T-cell (primary cell): Measurements from ENCODE around the gene KCNA2. TPM values are rescaled to one million over a fixed set of nuclear protein-coding genes. Genes with fewer than 3 reads are reported as not detected.
A peak's percentile ranks its signal among the peaks of the same experiment; 100 is the strongest.

Source experiments
- ATAC-seq, 4 experiments: fragments of 200-7000 bp in 3 of 4; fragments of 150-1000 bp in 1 of 4; cut with Tn5 transposase; replicated peaks in 1 of 4; 1 replicate in 3 of 4; 2 replicates in 1 of 4; pipeline ENCODE4 v1.10.0; 2021; ENCODE audit warnings: moderate library complexity in 3 of 4, mild to moderate bottlenecking in 2 of 4, moderate number of reproducible peaks in 1 of 4
- CTCF ChIA-PET, 2 donors: fragments of 300-600 bp; sonication (Branson Sonifier 250); formaldehyde crosslinking; loops; one replicate each; lab custom pipeline; 2022; ENCODE audit warnings: antibody characterized with exemption in 2 of 2; lab: Charles Lee
- POLR2A ChIA-PET, 2 donors: fragments of 300-600 bp; sonication (Branson Sonifier 250); formaldehyde crosslinking; loops; one replicate each; lab custom pipeline; 2022; ENCODE audit warnings: antibody characterized with exemption in 2 of 2; lab: Charles Lee
- DNase-seq, 35 experiments: peaks; one replicate each; pipeline versions ENCODE4 v3.0.0 to v3.0.0-alpha.2; 2013 to 2023
- H3K27ac ChIP-seq: one replicate; pipeline ENCODE4 v1.5.1; 2013; ENCODE audit warnings: low read length
- H3K27me3 ChIP-seq, 2 experiments: replicated peaks in 1 of 2; 1 replicate in 1 of 2; 2 replicates in 1 of 2; pipeline versions ENCODE4 v1.6.1 to v1.7.0; 2013; ENCODE audit warnings: low read length in 1 of 2, mixed read lengths in 1 of 2; ENCODE audit not compliant: control insufficient read depth in 2 of 2, insufficient read depth in 2 of 2; ENCODE audit errors: extremely low read depth in 1 of 2
- H3K36me3 ChIP-seq, 2 donors: 1 replicate in 1 of 2; 2 replicates in 1 of 2; pipeline versions ENCODE4 v1.6.1 to v1.7.0; 2013; ENCODE audit warnings: low read length in 1 of 2; ENCODE audit not compliant: control insufficient read depth in 2 of 2, insufficient read depth in 1 of 2; ENCODE audit errors: extremely low read depth in 1 of 2
- H3K4me1 ChIP-seq, 2 experiments: 1 replicate in 1 of 2; 2 replicates in 1 of 2; pipeline versions ENCODE4 v1.6.1 to v1.7.0; 2013; ENCODE audit warnings: low read length in 2 of 2, mixed read lengths in 1 of 2; ENCODE audit not compliant: insufficient read depth in 2 of 2, control insufficient read depth in 1 of 2; ENCODE audit errors: extremely low read depth in 1 of 2
- H3K4me3 ChIP-seq, 2 donors: 1 replicate in 1 of 2; 2 replicates in 1 of 2; pipeline versions ENCODE4 v1.5.1 to v1.7.0; 2013; ENCODE audit warnings: mild to moderate bottlenecking in 2 of 2, low read length in 1 of 2, moderate library complexity in 1 of 2; ENCODE audit not compliant: control insufficient read depth in 1 of 2; ENCODE audit errors: extremely low read depth in 1 of 2
- H3K9me3 ChIP-seq: 2 replicates; pipeline ENCODE4 v1.7.0; 2013
- H3K27ac Mint-ChIP-seq, 2 donors: one replicate each; pipeline ENCODE4 v1.8.0; 2020 to 2021; ENCODE audit warnings: mild to moderate bottlenecking in 2 of 2, mixed read lengths in 2 of 2
- H3K27me3 Mint-ChIP-seq, 2 donors: one replicate each; pipeline ENCODE4 v1.8.0; 2021 to 2022; ENCODE audit warnings: mixed read lengths in 2 of 2
- H3K36me3 Mint-ChIP-seq: one replicate; pipeline ENCODE4 v1.8.0; 2021; ENCODE audit warnings: mixed read lengths
- H3K4me1 Mint-ChIP-seq, 3 donors: one replicate each; pipeline ENCODE4 v1.8.0; 2020 to 2022; ENCODE audit warnings: mixed read lengths in 3 of 3, mild to moderate bottlenecking in 1 of 3
- H3K4me3 Mint-ChIP-seq, 3 donors: one replicate each; pipeline ENCODE4 v1.8.0; 2020 to 2022; ENCODE audit warnings: mild to moderate bottlenecking in 3 of 3, mixed read lengths in 3 of 3, moderate library complexity in 3 of 3
- H3K9me3 Mint-ChIP-seq, 3 donors: one replicate each; pipeline ENCODE4 v1.8.0; 2020 to 2022; ENCODE audit warnings: mixed read lengths in 3 of 3
- WGBS: methylation state at CpG from one replicate; pipeline ENCODE4 v1.1.5; 2013; ENCODE audit warnings: missing lambda C conversion rate; ENCODE audit not compliant: insufficient coverage; 5-methylcytosine and 5-hydroxymethylcytosine counted together
- total RNA-seq, 35 experiments: library from RNA in 6 of 35; stranded (reverse) in 6 of 35; fragments of 120-200 nt in 1 of 35; gene quantifications; one replicate each; pipeline versions ENCODE4 v1.2.1 to v1.2.4 and lab custom pipeline; 2013 to 2026

The KCNA2 gene
- total RNA-seq, 5 donors from 2014 or later (not counting 1 experiment from before 2014, with no cell fraction given), result 0.46 to 2.7 (median 0.93) TPM

DNA sequence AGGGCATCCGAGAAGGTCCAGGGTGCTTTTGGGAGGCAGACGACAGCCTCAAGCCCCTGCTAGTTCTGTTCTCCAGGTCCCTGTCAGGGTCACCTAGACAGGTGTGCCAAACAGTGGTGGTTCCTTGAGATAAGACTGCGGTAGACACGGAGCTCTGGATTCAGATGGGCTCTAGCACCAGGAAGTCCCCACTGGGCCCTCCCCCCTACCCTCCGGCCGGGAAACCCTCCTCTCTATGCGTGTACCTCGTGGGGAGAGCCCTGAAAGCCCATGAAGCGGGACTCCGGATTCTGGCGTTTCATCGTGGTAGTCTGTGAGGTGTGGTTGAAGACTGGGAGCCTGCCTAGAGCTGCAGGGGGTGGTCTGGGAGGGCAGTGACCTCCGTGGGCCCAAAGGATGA, 2.1 kb upstream of the KCNA2 start:
- Histone ChIP-seq H3K4me1 (peaks cover 3 to 24% of the 10 kb centered on the region in 2 experiments), H3K9me3 (no peaks in the 10 kb centered on the region), H3K27me3 (peaks cover 22 to 48% of the 10 kb centered on the region in 2 experiments), H3K36me3 (no peaks in the 10 kb centered on the region), H3K27ac (no peak overlapping the region), H3K4me3 (no peak overlapping the region)
- Mint-ChIP-seq H3K36me3 (peaks cover 9% of the 10 kb centered on the region), H3K27ac (no peak overlapping the region), H3K4me1 (peaks cover 9 to 30% (median 18%) of the 10 kb centered on the region in 3 donors), H3K9me3 (no peaks in the 10 kb centered on the region), H3K4me3 (peak overlapping the region in 2 of 3 donors; percentile 62 to 83), H3K27me3 (peaks cover 20 to 53% of the 10 kb centered on the region in 2 donors)
- DNase-seq (no peak), ATAC-seq (no peak)
- POLR2A ChIA-PET, result no interaction called here
- CTCF ChIA-PET, result interaction anchor here in 1 of 2 donors (2.4 to 2.6 kb wide), 2 partner anchors 11 to 157 kb away, joined by 10 read pairs; no protein-coding TSS in a partner anchor
- WGBS, result 47% methylated on average over 7 of the region's 13 CpGs

DNA sequence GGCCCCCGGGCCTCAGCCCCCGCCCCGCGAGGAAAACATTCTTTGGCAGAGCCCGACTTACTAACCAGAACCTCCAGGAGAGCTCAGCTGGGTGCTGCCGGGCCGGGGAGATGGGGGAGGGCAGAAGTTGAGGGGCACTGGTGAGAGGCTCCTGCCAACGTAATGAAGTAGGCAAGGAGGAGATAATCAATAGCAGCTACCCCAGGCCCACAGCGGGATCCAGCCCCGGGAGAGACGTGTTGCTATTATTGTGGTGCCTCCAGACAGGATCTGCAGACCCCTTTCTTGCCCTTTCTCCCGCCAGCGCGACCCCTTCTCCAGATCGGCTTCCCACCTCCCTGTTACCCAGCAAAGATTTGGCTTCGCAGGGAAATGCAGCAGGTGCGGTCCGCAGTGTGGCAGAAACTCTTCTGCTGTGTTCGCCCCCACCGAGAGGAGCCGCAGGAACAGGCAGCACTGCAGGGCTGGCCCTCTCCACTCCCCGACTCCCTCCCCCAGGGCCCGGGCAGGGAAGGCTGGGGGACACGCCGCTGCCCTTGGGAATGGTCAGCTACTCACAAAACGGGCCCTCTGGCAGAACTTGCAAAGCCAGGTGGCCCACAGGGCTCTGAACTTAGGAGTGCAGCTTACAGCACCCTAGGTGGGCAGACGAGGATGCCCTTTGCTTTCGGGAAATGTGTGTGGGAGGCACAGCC, 1.5 kb upstream of the KCNA2 start:
- DNase-seq, result peak in 4 of 35 experiments; percentile 12 to 21 (median 20)
- Mint-ChIP-seq H3K36me3 (peaks cover 9% of the 10 kb centered on the region), H3K4me3 (peak overlapping the region; percentile 62 to 83 (median 65)), H3K9me3 (no peaks in the 10 kb centered on the region), H3K27ac (no peak overlapping the region), H3K27me3 (peaks cover 20 to 58% of the 10 kb centered on the region in 2 donors), H3K4me1 (peaks cover 9 to 30% (median 12%) of the 10 kb centered on the region in 3 donors)
- 20% methylated on average over 22 of the region's 28 CpGs for WGBS
- Histone ChIP-seq H3K9me3 (no peaks in the 10 kb centered on the region), H3K27ac (no peak overlapping the region), H3K36me3 (no peaks in the 10 kb centered on the region), H3K27me3 (peaks cover 22 to 48% of the 10 kb centered on the region in 2 experiments), H3K4me1 (peaks cover 3 to 24% of the 10 kb centered on the region in 2 experiments), H3K4me3 (peak overlapping the region; percentile 6 to 27)
- POLR2A ChIA-PET, result interaction anchor here in 1 of 2 donors (0.8 kb wide), 1 partner anchor 56 kb away, joined by 3 read pairs; no protein-coding TSS in a partner anchor
- ATAC-seq, result peak; percentile 25 to 44 (median 30)
- CTCF ChIA-PET, result interaction anchor here in 1 of 2 donors (2.4 to 2.6 kb wide), 2 partner anchors 12 to 158 kb away, joined by 10 read pairs; no protein-coding TSS in a partner anchor

DNA sequence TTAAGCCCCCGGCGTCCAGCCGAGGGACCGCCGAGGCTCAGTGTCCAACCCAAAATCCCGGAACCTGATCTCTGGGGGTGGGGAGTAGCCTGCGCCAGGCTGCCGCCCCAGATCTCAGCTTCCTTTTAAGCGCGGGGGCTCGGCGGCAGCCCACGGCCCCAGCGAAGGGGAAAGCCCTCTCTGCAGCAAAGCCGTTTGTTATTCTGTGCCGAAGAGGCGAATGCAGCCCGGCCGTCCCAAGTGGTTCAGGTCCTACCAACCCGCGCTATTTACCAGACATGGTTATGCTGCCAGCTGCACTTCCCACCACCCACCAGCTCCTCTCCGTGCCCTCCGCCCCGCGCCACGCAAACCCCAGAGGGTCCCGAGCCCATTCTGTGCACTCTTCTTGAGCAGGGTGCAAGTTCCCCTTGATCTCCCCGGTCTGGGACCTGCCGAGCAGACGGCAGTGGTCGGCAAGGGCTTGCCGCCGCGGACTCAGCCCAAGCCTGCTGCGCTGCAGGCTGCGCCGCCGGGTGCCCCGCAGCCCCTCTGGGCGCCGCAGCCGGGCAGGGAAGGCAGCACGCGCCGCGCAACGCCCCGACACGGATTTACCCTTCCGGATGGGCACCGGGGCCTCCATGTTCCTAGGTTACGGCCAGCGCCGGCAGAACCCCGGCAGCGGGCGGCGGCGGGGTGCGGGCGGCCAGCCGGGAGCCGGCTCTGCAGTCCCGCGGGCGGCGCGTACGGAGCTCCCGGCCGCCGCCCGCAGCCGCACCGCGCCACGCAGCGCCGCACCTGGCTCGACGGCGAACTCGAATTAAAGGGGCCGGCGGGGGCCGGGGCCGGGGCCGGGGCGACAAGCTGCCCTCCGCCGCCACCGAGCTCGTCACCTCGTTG, 738 bp upstream of the KCNA2 start:
- Mint-ChIP-seq H3K4me1 (peaks cover 9 to 30% (median 12%) of the 10 kb centered on the region in 3 donors), H3K4me3 (peak overlapping the region; percentile 77 to 83 (median 79)), H3K9me3 (no peaks in the 10 kb centered on the region), H3K27ac (no peak overlapping the region), H3K36me3 (peaks cover 9% of the 10 kb centered on the region), H3K27me3 (peaks cover 20 to 58% of the 10 kb centered on the region in 2 donors)
- no peak overlapping the region for H3K27ac ChIP-seq
- ChIA-PET POLR2A (interaction anchor here in 1 of 2 donors (0.6 to 0.8 kb wide), 2 partner anchors 24 to 57 kb away, joined by 3 read pairs; no protein-coding TSS in a partner anchor), CTCF (interaction anchor here (0.7 to 2.6 kb wide), 4 partner anchors 13 to 159 kb away, joined by 3 to 10 read pairs (median 8); no protein-coding TSS in a partner anchor)
- WGBS, result 1% methylated on average over 94 of the region's 94 CpGs
- peaks cover 3 to 24% of the 10 kb centered on the region in 2 experiments for H3K4me1 ChIP-seq
- ATAC-seq (peak; percentile 60 to 70 (median 62)), DNase-seq (peak in 13 of 35 experiments; percentile 3 to 35 (median 18))
- no peaks in the 10 kb centered on the region for H3K9me3 ChIP-seq
- peak overlapping the region; percentile 51 to 84 for H3K4me3 ChIP-seq
- H3K36me3 ChIP-seq, result no peaks in the 10 kb centered on the region
- H3K27me3 ChIP-seq, result peaks cover 22 to 48% of the 10 kb centered on the region in 2 experiments

DNA sequence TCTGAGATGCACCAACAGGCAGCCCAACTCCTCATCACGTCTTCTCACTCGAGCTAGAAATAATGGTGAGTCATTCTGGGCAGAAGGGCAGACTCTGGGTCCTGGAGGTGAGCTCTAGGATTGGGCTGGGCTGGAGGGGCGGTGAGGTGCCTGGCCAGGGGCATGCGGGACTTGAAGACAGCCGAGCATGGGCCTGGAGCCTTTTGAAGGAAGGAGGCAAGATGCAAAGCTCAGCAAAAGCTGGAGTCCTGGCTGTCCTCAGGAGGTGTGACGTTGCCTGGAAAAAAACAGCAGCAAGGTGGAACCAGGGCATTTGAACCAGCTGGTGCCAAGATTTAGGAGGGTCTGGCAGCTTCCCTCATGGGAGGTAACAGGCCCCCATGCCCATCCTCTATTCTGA, 712 bp downstream of the KCNA2 start:
- Histone ChIP-seq H3K4me3 (no peak overlapping the region), H3K4me1 (peaks cover 3 to 24% of the 10 kb centered on the region in 2 experiments), H3K9me3 (no peaks in the 10 kb centered on the region), H3K36me3 (no peaks in the 10 kb centered on the region), H3K27ac (no peak overlapping the region), H3K27me3 (peaks cover 22 to 48% of the 10 kb centered on the region in 2 experiments)
- peaks cover 20 to 62% of the 10 kb centered on the region in 2 donors for H3K27me3 Mint-ChIP-seq
- no peak for ATAC-seq
- peaks cover 9 to 26% (median 12%) of the 10 kb centered on the region in 3 donors for H3K4me1 Mint-ChIP-seq
- 95% methylated on average over 6 of the region's 6 CpGs for WGBS
- ChIA-PET CTCF (interaction anchor here (0.5 to 1.3 kb wide), 3 partner anchors 160 to 242 kb away, joined by 3 to 8 read pairs (median 7); no protein-coding TSS in a partner anchor), POLR2A (no interaction called here)
- H3K9me3 Mint-ChIP-seq, result no peaks in the 10 kb centered on the region
- peak overlapping the region; percentile 41 to 83 (median 59) for H3K4me3 Mint-ChIP-seq
- DNase-seq, result no peak
- H3K27ac Mint-ChIP-seq, result no peak overlapping the region
- H3K36me3 Mint-ChIP-seq, result peaks cover 9% of the 10 kb centered on the region

DNA sequence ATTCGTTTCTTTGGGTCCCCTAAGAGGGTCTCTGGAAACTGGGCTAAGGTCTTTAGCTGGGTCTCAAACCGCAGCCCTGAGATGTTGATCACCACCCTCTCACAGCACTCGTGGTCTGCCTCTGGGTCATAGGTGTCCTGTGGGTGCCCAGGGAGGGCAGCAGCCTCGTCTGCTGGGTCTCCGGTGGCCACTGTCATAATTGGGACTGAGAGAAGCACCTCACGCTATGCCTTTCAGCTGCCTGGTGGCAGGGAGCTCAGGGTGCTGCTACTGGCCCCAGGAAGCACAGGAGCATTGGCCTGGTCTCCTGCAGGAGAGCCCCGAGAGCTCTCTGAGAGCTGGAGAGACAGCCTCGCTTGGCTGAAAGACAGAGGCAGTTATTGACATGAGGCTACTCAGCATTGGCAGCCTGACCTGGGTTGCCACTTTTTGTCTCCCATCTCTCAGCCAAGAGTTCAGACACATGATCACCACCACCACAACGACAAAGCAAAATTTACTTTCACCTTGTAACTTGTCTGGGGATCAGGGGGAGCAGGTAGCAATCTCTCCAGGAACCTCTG, 1.5 kb downstream of the KCNA2 start:
- ChIA-PET CTCF (interaction anchor here (1.1 to 1.3 kb wide), 2 partner anchors 161 kb away, joined by 3 to 7 read pairs; no protein-coding TSS in a partner anchor), POLR2A (no interaction called here)
- no peak for ATAC-seq
- H3K4me1 Mint-ChIP-seq, result peaks cover 9 to 24% (median 12%) of the 10 kb centered on the region in 3 donors
- peaks cover 3 to 24% of the 10 kb centered on the region in 2 experiments for H3K4me1 ChIP-seq
- peaks cover 19 to 48% of the 10 kb centered on the region in 2 experiments for H3K27me3 ChIP-seq
- H3K9me3 ChIP-seq, result no peaks in the 10 kb centered on the region
- no peak overlapping the region for H3K27ac ChIP-seq
- peaks cover 6% of the 10 kb centered on the region for H3K36me3 Mint-ChIP-seq
- peak overlapping the region in 1 of 3 donors; percentile 83 for H3K4me3 Mint-ChIP-seq
- no peak overlapping the region for H3K4me3 ChIP-seq
- peaks cover 20 to 58% of the 10 kb centered on the region in 2 donors for H3K27me3 Mint-ChIP-seq
- WGBS, result 94% methylated on average over 6 of the region's 9 CpGs
- no peaks in the 10 kb centered on the region for H3K36me3 ChIP-seq
- H3K27ac Mint-ChIP-seq, result no peak overlapping the region
- no peak for DNase-seq
- H3K9me3 Mint-ChIP-seq, result no peaks in the 10 kb centered on the region
